ENCODE results near the gene RTL1.

- TF ChIP-seq CTCF (IDR thresholded peaks at IDR 0.05; ENCODE audit: low read length) (no peak), EZH2 (optimal IDR thresholded peaks at IDR 0.05; ENCODE audit: low read depth, low read length) (no peak)
Observed at GRCh38 chr14:100878271-100879146, 25.0 kb downstream of the RTL1 start.
